Adrenal gland (tissue), 12 donors: Measurements from ENCODE around the gene SLC35F6. TPM values are rescaled to one million over a fixed set of nuclear protein-coding genes. Genes with fewer than 3 reads are reported as not detected.
"Not testable (repeated sequence)": the region's sequence is repeated elsewhere in the genome, so short reads cannot be mapped to it uniquely, and the experiment has no call there.

ENCODE experiments used
- DNase-seq, 7 donors: peaks; one replicate each; pipeline ENCODE4 v3.0.0-alpha.2; 2019 to 2020
- H3K27ac ChIP-seq, 5 donors: fragments of 200-600 bp; sonication (generic) in 4 of 5; 1 replicate in 3 of 5; 2 replicates in 2 of 5; pipeline versions ENCODE4 v1.5.1 to v1.8.0; 2016 to 2020; ENCODE audit warnings: mild to moderate bottlenecking in 1 of 5
- H3K27me3 ChIP-seq: fragments of 200-600 bp; 2 replicates; pipeline ENCODE4 v1.8.0; 2021
- H3K36me3 ChIP-seq, 2 donors: fragments of 200-600 bp; replicated peaks in 1 of 2; 1 replicate in 1 of 2; 2 replicates in 1 of 2; pipeline versions ENCODE4 v1.5.1 to v1.8.0; 2018 to 2022
- H3K4me1 ChIP-seq, 2 donors: fragments of 200-600 bp; replicated peaks in 1 of 2; 1 replicate in 1 of 2; 2 replicates in 1 of 2; pipeline versions ENCODE4 v1.5.1 to v1.8.0; 2018 to 2021
- H3K4me3 ChIP-seq, 4 donors: fragments of 200-600 bp; sonication (generic) in 3 of 4; one replicate each; pipeline ENCODE4 v1.5.1; 2016 to 2018
- H3K9me3 ChIP-seq, 3 donors: fragments of 200-600 bp; sonication (generic) in 1 of 3; replicated peaks in 1 of 3; 1 replicate in 2 of 3; 2 replicates in 1 of 3; pipeline versions ENCODE4 v1.5.1 to v1.8.0; 2016 to 2021
- CTCF ChIP-seq, 6 experiments: fragments of 450-650 bp in 4 of 6; fragments of 200-600 bp in 2 of 6; sonication (generic) in 1 of 6; IDR thresholded peaks; 1 replicate in 5 of 6; 2 replicates in 1 of 6; pipeline versions ENCODE4 v1.5.1 to v1.8.0; 2016 to 2021; ENCODE audit warnings: antibody characterized with exemption in 6 of 6, mild to moderate bottlenecking in 2 of 6, moderate library complexity in 1 of 6
- POLR2A ChIP-seq, 2 donors: fragments of 450-650 bp; IDR thresholded peaks; one replicate each; pipeline ENCODE4 v1.6.1; 2017; ENCODE audit warnings: antibody characterized with exemption in 2 of 2, mild to moderate bottlenecking in 2 of 2, moderate library complexity in 1 of 2
- WGBS, 4 donors: extraction: QIAGEN DNeasy Blood & Tissue Kit in 2 of 4; methylation state at CpG; one replicate each; pipeline versions ENCODE4 v1.1.5 to v1.1.7; 2013 to 2017; 5-methylcytosine and 5-hydroxymethylcytosine counted together
- intact Hi-C, 2 donors: fragments of 100-400 bp; cut with DNase I; formaldehyde crosslinking; loops; one replicate each; pipeline versions ENCODE4 v1.14.1 to v1.15.0; 2022 to 2023
- polyA plus RNA-seq, 3 donors: library from polyadenylated mRNA; stranded (reverse); fragments of 200-250 nt in 2 of 3; fragments of 350-450 nt in 1 of 3; fragmentation: Illumina TruSeq in 1 of 3; extraction: RNeasy Lipid Tissue Mini Kit (QIAGEN cat#74804) in 1 of 3; gene quantifications; one replicate each; pipeline ENCODE4 v1.2.3, GENCODE V29; 2013 to 2014
- total RNA-seq, 9 donors: library from RNA; depleted of rRNA in 4 of 9; stranded (reverse); fragments of >200 nt in 4 of 9; fragments of 120-200 nt in 1 of 9; fragmentation: NEBNext Ultra II Directional in 1 of 9; extraction: Animal tissue kit (Norgen Biotek cat#: 25700) in 1 of 9; gene quantifications; one replicate each; pipeline versions ENCODE4 v1.1.0 to v1.2.4, GENCODE V29; 2013 to 2023
- donor health status: healthy with polysubstance abuse.
- donor health status: Bipolar disorder and iron deficiency.
- donor health status: DM: yes; HTN: yes; CAD: no.
- donor health status: DM: no; HTN: no; CAD: no.
- donor health status: DM: no; HTN: no; CAD: no.
- donor health status: DM: yes; HTN: yes; CAD: no.

Gene SLC35F6
- total and polyA plus RNA-seq, 12 donors: 20.0 to 92.4 (median 56.7) TPM

- peak overlapping the region; percentile 35 to 93 (median 73) for H3K27ac ChIP-seq
- 35 to 45% (median 40%) methylated on average over 6 of the region's 6 CpGs for WGBS, 4 donors
- H3K4me1 ChIP-seq: peaks cover 15 to 21% of the 10 kb centered on the region in 2 donors
- intact Hi-C loops: no loop called here
- H3K4me3 ChIP-seq: no peak overlapping the region
- H3K9me3 ChIP-seq: no peaks in the 10 kb centered on the region
- H3K36me3 ChIP-seq: no peaks in the 10 kb centered on the region
- TF ChIP-seq POLR2A (IDR thresholded peaks at IDR 0.05) (peak in 1 of 2 donors; percentile 57), CTCF (IDR thresholded peaks at IDR 0.05) (no peak)
- DNase-seq: peak; percentile 77 to 96 (median 87)
- H3K27me3 ChIP-seq: no peaks in the 10 kb centered on the region
These were observed 6.0 kb upstream of the SLC35F6 start for GRCh38 chr2:26757873-26758789.

- no peak for TF ChIP-seq POLR2A (IDR thresholded peaks at IDR 0.05)
- TF ChIP-seq CTCF (IDR thresholded peaks at IDR 0.05): no peak
- Histone ChIP-seq H3K4me3 (no peak overlapping the region), H3K36me3 (no peaks in the 10 kb centered on the region), H3K9me3 (no peaks in the 10 kb centered on the region), H3K27ac (peak overlapping the region; percentile 35 to 93 (median 73)), H3K4me1 (peaks cover 20 to 21% of the 10 kb centered on the region in 2 donors), H3K27me3 (no peaks in the 10 kb centered on the region)
- WGBS, 4 donors: 29 to 50% (median 39%) methylated on average over 3 to 7 of the region's 7 CpGs
- DNase-seq: peak; percentile 68 to 85 (median 83)
- intact Hi-C loops: no loop called here
These were observed 5.2 kb upstream of the SLC35F6 start for GRCh38 chr2:26758790-26759321.

GRCh38 chr2:26759845-26760244 is 4.2 kb upstream of the SLC35F6 start:
- Histone ChIP-seq H3K9me3 (no peaks in the 10 kb centered on the region), H3K4me3 (no peak overlapping the region), H3K36me3 (no peaks in the 10 kb centered on the region), H3K4me1 (peaks cover 20 to 24% of the 10 kb centered on the region in 2 donors), H3K27ac (no peak overlapping the region), H3K27me3 (no peaks in the 10 kb centered on the region)
- 93 to 97% (median 95%) methylated on average over 4 to 5 of the region's 5 CpGs for WGBS, 4 donors
- TF ChIP-seq CTCF (IDR thresholded peaks at IDR 0.05) (no peak), POLR2A (IDR thresholded peaks at IDR 0.05) (no peak)
- intact Hi-C loops: no loop called here
- no peak for DNase-seq

GRCh38 chr2:26760991-26761390 is 3.1 kb upstream of the SLC35F6 start:
- DNase-seq, H3K36me3 ChIP-seq, H3K9me3 ChIP-seq, intact Hi-C loops, H3K27ac ChIP-seq, H3K4me3 ChIP-seq, H3K27me3 ChIP-seq: not testable (repeated sequence)
- 73 to 78% (median 74%) methylated on average over 10 of the region's 10 CpGs for WGBS, 4 donors
- H3K4me1 ChIP-seq: peaks cover 24 to 35% of the 10 kb centered on the region in 2 donors
